COR-L47 (cell line): Measurements from ENCODE around the gene SLC25A48.
A peak's percentile ranks its signal among the peaks of the same experiment; 100 is the strongest.

ENCODE experiments used
- DNase-seq: peaks from one replicate; lab custom pipeline; 2025; lab: John Stamatoyannopoulos, UW

SLC25A48 gene

GRCh38 chr5:135881819-135882218 lies 47.4 kb downstream of the SLC25A48 start:
- no peak for DNase-seq

GRCh38 chr5:135883026-135883425 lies 48.6 kb downstream of the SLC25A48 start:
- DNase-seq: no peak

GRCh38 chr5:135883441-135883840 lies 49.0 kb downstream of the SLC25A48 start:
- DNase-seq: no peak

GRCh38 chr5:135885031-135885430 lies 50.6 kb downstream of the SLC25A48 start:
- DNase-seq: no peak

- no peak for DNase-seq
Measured at GRCh38 chr5:135886136-135886535, 51.7 kb downstream of the SLC25A48 start.

- DNase-seq: peak; percentile 54
Measured at GRCh38 chr5:135887447-135887864, 53.0 kb downstream of the SLC25A48 start.

GRCh38 chr5:135887881-135888614 lies 53.6 kb downstream of the SLC25A48 start:
- no peak for DNase-seq

- no peak for DNase-seq
Measured at GRCh38 chr5:135890296-135890695, 55.8 kb downstream of the SLC25A48 start.

GRCh38 chr5:135890867-135891266 lies 56.4 kb downstream of the SLC25A48 start:
- DNase-seq: no peak

GRCh38 chr5:135891268-135891667 lies 56.8 kb downstream of the SLC25A48 start:
- no peak for DNase-seq

GRCh38 chr5:135891791-135892190 lies 57.3 kb downstream of the SLC25A48 start:
- peak; percentile 13 for DNase-seq

- no peak for DNase-seq
Measured at GRCh38 chr5:135894276-135894675, 59.8 kb downstream of the SLC25A48 start.

GRCh38 chr5:135894789-135895188 lies 60.3 kb downstream of the SLC25A48 start:
- DNase-seq: no peak

- no peak for DNase-seq
Measured at GRCh38 chr5:135895474-135896006, 61.1 kb downstream of the SLC25A48 start, which contains the start of gene IL9. TSS of gene IL9 (minus strand) at chr5:135895841. CDS start at chr5:135895816, 25 bp downstream.

- no peak for DNase-seq
Measured at GRCh38 chr5:135898651-135899050, 64.2 kb downstream of the SLC25A48 start.

- DNase-seq: no peak
Measured at GRCh38 chr5:135900276-135900675, 65.8 kb downstream of the SLC25A48 start.

GRCh38 chr5:135901633-135902032 lies 67.2 kb downstream of the SLC25A48 start:
- DNase-seq: no peak

GRCh38 chr5:135905144-135905543 lies 70.7 kb downstream of the SLC25A48 start:
- DNase-seq: no peak

GRCh38 chr5:135913713-135914626 lies 79.5 kb downstream of the SLC25A48 start:
- DNase-seq: no peak

GRCh38 chr5:135915466-135916001 lies 81.1 kb downstream of the SLC25A48 start:
- no peak for DNase-seq

GRCh38 chr5:135916638-135917263 lies 82.3 kb downstream of the SLC25A48 start:
- no peak for DNase-seq

- DNase-seq: no peak
Measured at GRCh38 chr5:135920199-135920598, 85.7 kb downstream of the SLC25A48 start.
